ENCODE measurements around the gene ITPR1.

GRCh38 chr3:4735243-4735642 lies 242.1 kb downstream of the ITPR1 start:
- TF ChIP-seq CTCF (IDR thresholded peaks at IDR 0.05) (no peak), POLR2A (IDR thresholded peaks at IDR 0.05) (no peak)

All from heart left ventricle (tissue), 13 donors.